ENCODE results near the gene RARB.

Gene RARB

GRCh38 chr3:25576831-25577454 lies 148.9 kb downstream of the RARB start:
- peaks cover 12% of the 10 kb centered on the region; the same call in 1 of the 2 replicates for H3K4me1 ChIP-seq (ENCODE audit: insufficient read depth, low read length)
- no peak overlapping the region for H3K9ac ChIP-seq (ENCODE audit: low read depth, low read length)
- no peaks in the 10 kb centered on the region for H3K36me3 ChIP-seq (ENCODE audit: insufficient read depth, low read length)

GRCh38 chr3:25578059-25578458 lies 150.0 kb downstream of the RARB start:
- H3K9me3 ChIP-seq (ENCODE audit: control insufficient read depth, insufficient read depth, low read length) = no peaks in the 10 kb centered on the region
- H3K36me3 ChIP-seq (ENCODE audit: insufficient read depth, low read length) = no peaks in the 10 kb centered on the region
- no peak overlapping the region for H3K9ac ChIP-seq (ENCODE audit: low read depth, low read length)
- H3K4me1 ChIP-seq (ENCODE audit: insufficient read depth, low read length) = peaks cover 4% of the 10 kb centered on the region; the same call in 1 of the 2 replicates

More at GRCh38 chr3:25576831-25577454, 148.9 kb downstream of the RARB start:
- H3K9me3 ChIP-seq (ENCODE audit: control insufficient read depth, insufficient read depth, low read length) = no peaks in the 10 kb centered on the region

GRCh38 chr3:25580534-25580933 lies 152.5 kb downstream of the RARB start:
- no peaks in the 10 kb centered on the region for H3K36me3 ChIP-seq (ENCODE audit: insufficient read depth, low read length)
- no peaks in the 10 kb centered on the region for H3K4me1 ChIP-seq (ENCODE audit: insufficient read depth, low read length)
- H3K9ac ChIP-seq (ENCODE audit: low read depth, low read length) = no peak overlapping the region
- no peaks in the 10 kb centered on the region for H3K9me3 ChIP-seq (ENCODE audit: control insufficient read depth, insufficient read depth, low read length)

- Histone ChIP-seq H3K9me3 (ENCODE audit: control insufficient read depth, insufficient read depth, low read length) (no peaks in the 10 kb centered on the region), H3K4me1 (ENCODE audit: insufficient read depth, low read length) (no peaks in the 10 kb centered on the region), H3K9ac (ENCODE audit: low read depth, low read length) (no peak overlapping the region), H3K36me3 (ENCODE audit: insufficient read depth, low read length) (no peaks in the 10 kb centered on the region)
Observed at GRCh38 chr3:25581335-25581734, 153.3 kb downstream of the RARB start.

GRCh38 chr3:25581823-25582222 lies 153.8 kb downstream of the RARB start:
- Histone ChIP-seq H3K9me3 (ENCODE audit: control insufficient read depth, insufficient read depth, low read length) (no peaks in the 10 kb centered on the region), H3K36me3 (ENCODE audit: insufficient read depth, low read length) (no peaks in the 10 kb centered on the region), H3K9ac (ENCODE audit: low read depth, low read length) (no peak overlapping the region), H3K4me1 (ENCODE audit: insufficient read depth, low read length) (peaks cover 1% of the 10 kb centered on the region; the same call in 1 of the 2 replicates)

- no peaks in the 10 kb centered on the region for H3K9me3 ChIP-seq (ENCODE audit: control insufficient read depth, insufficient read depth, low read length)
- no peaks in the 10 kb centered on the region for H3K36me3 ChIP-seq (ENCODE audit: insufficient read depth, low read length)
- H3K9ac ChIP-seq (ENCODE audit: low read depth, low read length) = no peak overlapping the region
- peaks cover 5% of the 10 kb centered on the region; the same call in 1 of the 2 replicates for H3K4me1 ChIP-seq (ENCODE audit: insufficient read depth, low read length)
Observed at GRCh38 chr3:25582242-25582641, 154.2 kb downstream of the RARB start.

- Histone ChIP-seq H3K9me3 (ENCODE audit: control insufficient read depth, insufficient read depth, low read length) (no peaks in the 10 kb centered on the region), H3K9ac (ENCODE audit: low read depth, low read length) (no peak overlapping the region), H3K4me1 (ENCODE audit: insufficient read depth, low read length) (peaks cover 5% of the 10 kb centered on the region; the same call in 1 of the 2 replicates), H3K36me3 (ENCODE audit: insufficient read depth, low read length) (no peaks in the 10 kb centered on the region)
Observed at GRCh38 chr3:25583343-25583742, 155.3 kb downstream of the RARB start.

GRCh38 chr3:25584011-25584789 lies 156.1 kb downstream of the RARB start:
- H3K9me3 ChIP-seq (ENCODE audit: control insufficient read depth, insufficient read depth, low read length) = no peaks in the 10 kb centered on the region
- no peaks in the 10 kb centered on the region for H3K36me3 ChIP-seq (ENCODE audit: insufficient read depth, low read length)
- H3K4me1 ChIP-seq (ENCODE audit: insufficient read depth, low read length) = peaks cover 5% of the 10 kb centered on the region; the same call in 1 of the 2 replicates
- no peak overlapping the region for H3K9ac ChIP-seq (ENCODE audit: low read depth, low read length)

- H3K9me3 ChIP-seq (ENCODE audit: control insufficient read depth, insufficient read depth, low read length) = no peaks in the 10 kb centered on the region
- H3K4me1 ChIP-seq (ENCODE audit: insufficient read depth, low read length) = peaks cover 5% of the 10 kb centered on the region; the same call in 1 of the 2 replicates
- H3K9ac ChIP-seq (ENCODE audit: low read depth, low read length) = no peak overlapping the region
- H3K36me3 ChIP-seq (ENCODE audit: insufficient read depth, low read length) = no peaks in the 10 kb centered on the region
Observed at GRCh38 chr3:25585361-25586166, 157.5 kb downstream of the RARB start.

- no peaks in the 10 kb centered on the region for H3K9me3 ChIP-seq (ENCODE audit: control insufficient read depth, insufficient read depth, low read length)
- H3K4me1 ChIP-seq (ENCODE audit: insufficient read depth, low read length) = peaks cover 5% of the 10 kb centered on the region; the same call in 1 of the 2 replicates
- no peak overlapping the region for H3K9ac ChIP-seq (ENCODE audit: low read depth, low read length)
- H3K36me3 ChIP-seq (ENCODE audit: insufficient read depth, low read length) = no peaks in the 10 kb centered on the region
Observed at GRCh38 chr3:25586167-25586505, 158.1 kb downstream of the RARB start.

GRCh38 chr3:25586553-25586952 lies 158.5 kb downstream of the RARB start:
- H3K4me1 ChIP-seq (ENCODE audit: insufficient read depth, low read length) = peaks cover 5% of the 10 kb centered on the region; the same call in 1 of the 2 replicates
- no peaks in the 10 kb centered on the region for H3K9me3 ChIP-seq (ENCODE audit: control insufficient read depth, insufficient read depth, low read length)
- H3K9ac ChIP-seq (ENCODE audit: low read depth, low read length) = no peak overlapping the region
- no peaks in the 10 kb centered on the region for H3K36me3 ChIP-seq (ENCODE audit: insufficient read depth, low read length)

GRCh38 chr3:25587094-25587493 lies 159.0 kb downstream of the RARB start:
- H3K4me1 ChIP-seq (ENCODE audit: insufficient read depth, low read length) = peaks cover 5% of the 10 kb centered on the region; the same call in 1 of the 2 replicates
- no peak overlapping the region for H3K9ac ChIP-seq (ENCODE audit: low read depth, low read length)
- H3K36me3 ChIP-seq (ENCODE audit: insufficient read depth, low read length) = no peaks in the 10 kb centered on the region
- no peaks in the 10 kb centered on the region for H3K9me3 ChIP-seq (ENCODE audit: control insufficient read depth, insufficient read depth, low read length)

- H3K36me3 ChIP-seq (ENCODE audit: insufficient read depth, low read length) = no peaks in the 10 kb centered on the region
- H3K9me3 ChIP-seq (ENCODE audit: control insufficient read depth, insufficient read depth, low read length) = no peaks in the 10 kb centered on the region
- no peak overlapping the region for H3K9ac ChIP-seq (ENCODE audit: low read depth, low read length)
- H3K4me1 ChIP-seq (ENCODE audit: insufficient read depth, low read length) = peaks cover 5% of the 10 kb centered on the region; the same call in 1 of the 2 replicates
Observed at GRCh38 chr3:25587526-25587925, 159.5 kb downstream of the RARB start.

- H3K9me3 ChIP-seq (ENCODE audit: control insufficient read depth, insufficient read depth, low read length) = no peaks in the 10 kb centered on the region
- H3K36me3 ChIP-seq (ENCODE audit: insufficient read depth, low read length) = no peaks in the 10 kb centered on the region
- H3K4me1 ChIP-seq (ENCODE audit: insufficient read depth, low read length) = peaks cover 8% of the 10 kb centered on the region
- H3K9ac ChIP-seq (ENCODE audit: low read depth, low read length) = no peak overlapping the region
Observed at GRCh38 chr3:25587975-25588374, 159.9 kb downstream of the RARB start.
